Ectodermal cell (in vitro differentiated cells): ENCODE data around the gene C1orf226.

Source experiments
- H3K27ac ChIP-seq: 2 replicates; pipeline ENCODE4 v1.7.0; 2013; ENCODE audit warnings: mild to moderate bottlenecking, low read depth, low read length; ENCODE audit not compliant: insufficient read depth, poor library complexity, severe bottlenecking
- H3K27me3 ChIP-seq: 2 replicates; pipeline ENCODE4 v1.7.0; 2013; ENCODE audit warnings: mild to moderate bottlenecking, low read length; ENCODE audit not compliant: insufficient read depth, control insufficient read depth, poor library complexity, severe bottlenecking
- H3K36me3 ChIP-seq: one replicate; pipeline ENCODE4 v1.7.0; 2013; ENCODE audit warnings: low read length; ENCODE audit not compliant: control insufficient read depth, insufficient read depth
- H3K4me1 ChIP-seq: one replicate; pipeline ENCODE4 v1.7.0; 2013; ENCODE audit warnings: low read length; ENCODE audit not compliant: control insufficient read depth, insufficient read depth
- H3K4me3 ChIP-seq: 2 replicates; pipeline ENCODE4 v1.7.0; 2013; ENCODE audit warnings: low read depth, low read length, control low read depth; ENCODE audit not compliant: insufficient read depth
- H3K9me3 ChIP-seq: 2 replicates; pipeline ENCODE4 v1.7.0; 2013; ENCODE audit warnings: mild to moderate bottlenecking, low read length, moderate library complexity; ENCODE audit not compliant: control insufficient read depth
- WGBS, 2 experiments: methylation state at CpG; one replicate each; pipeline ENCODE4 v1.1.7; 2013; ENCODE audit warnings: missing lambda C conversion rate in 2 of 2; 5-methylcytosine and 5-hydroxymethylcytosine counted together

Gene C1orf226

DNA sequence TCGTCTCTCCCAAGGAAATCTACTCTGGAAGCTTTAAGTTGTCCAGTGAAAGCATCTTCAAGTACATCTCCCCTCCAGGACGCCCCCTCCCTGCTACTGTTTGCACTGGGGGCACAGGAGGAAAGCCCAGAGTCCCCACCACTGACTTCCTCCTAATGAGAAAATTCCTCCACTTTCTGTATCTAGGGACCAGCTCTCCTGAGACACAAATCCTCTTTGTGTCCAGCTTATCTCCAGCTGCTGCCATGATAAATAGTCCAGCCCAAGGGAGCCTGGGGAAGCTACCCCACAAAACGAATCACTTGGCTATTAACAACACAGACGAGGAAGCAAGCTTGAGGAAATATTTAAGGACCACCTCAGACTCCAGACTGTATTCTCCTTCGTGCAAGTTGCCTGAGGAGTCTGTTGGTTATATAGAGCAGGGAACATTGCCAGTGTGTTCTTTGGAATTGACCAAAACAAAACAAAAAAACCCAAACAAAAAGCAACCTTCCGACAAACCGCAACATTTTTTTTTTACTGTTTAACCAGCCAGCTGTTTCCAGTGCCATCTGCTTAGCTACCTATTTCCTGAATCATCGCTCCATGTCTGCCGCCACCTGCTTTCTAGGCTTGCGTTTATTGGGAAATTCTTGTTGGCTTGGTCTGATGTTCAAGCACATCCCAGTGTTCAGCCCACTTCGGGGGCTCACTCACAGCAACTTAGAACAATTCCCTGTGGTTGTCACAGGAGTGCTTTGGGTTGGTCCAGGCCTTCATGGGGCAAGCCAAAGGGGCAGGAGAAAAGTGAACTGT, 7.7 kb downstream of the C1orf226 start:
- Histone ChIP-seq H3K36me3 (no peaks in the 10 kb centered on the region), H3K4me1 (peaks cover 44% of the 10 kb centered on the region), H3K27ac (peak overlapping the region; percentile 81), H3K27me3 (no peaks in the 10 kb centered on the region), H3K4me3 (no peak overlapping the region), H3K9me3 (no peaks in the 10 kb centered on the region)
- 80 to 81% methylated on average over 11 of the region's 11 CpGs for WGBS, 2 experiments

DNA sequence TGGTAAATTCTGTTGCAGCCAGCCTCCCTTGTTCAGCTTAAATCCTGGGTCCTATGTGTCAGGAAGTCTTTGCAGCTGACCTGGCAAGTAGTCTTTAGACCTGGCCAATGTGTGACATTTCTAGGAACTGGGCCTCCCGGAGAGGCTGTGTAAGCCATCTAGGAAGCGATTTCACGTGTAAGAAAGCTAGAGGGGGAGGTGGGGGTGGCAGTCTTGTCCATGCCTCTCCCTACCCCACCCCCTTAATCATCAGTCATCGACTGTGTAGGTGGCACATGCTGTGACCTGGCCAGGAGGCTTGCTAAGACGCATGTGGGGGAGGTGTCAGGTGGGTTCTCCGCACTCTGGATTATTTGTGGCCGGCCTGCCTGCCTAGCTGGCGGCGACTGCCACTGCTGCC, 8.4 kb downstream of the C1orf226 start:
- no peak overlapping the region for H3K27ac ChIP-seq

DNA sequence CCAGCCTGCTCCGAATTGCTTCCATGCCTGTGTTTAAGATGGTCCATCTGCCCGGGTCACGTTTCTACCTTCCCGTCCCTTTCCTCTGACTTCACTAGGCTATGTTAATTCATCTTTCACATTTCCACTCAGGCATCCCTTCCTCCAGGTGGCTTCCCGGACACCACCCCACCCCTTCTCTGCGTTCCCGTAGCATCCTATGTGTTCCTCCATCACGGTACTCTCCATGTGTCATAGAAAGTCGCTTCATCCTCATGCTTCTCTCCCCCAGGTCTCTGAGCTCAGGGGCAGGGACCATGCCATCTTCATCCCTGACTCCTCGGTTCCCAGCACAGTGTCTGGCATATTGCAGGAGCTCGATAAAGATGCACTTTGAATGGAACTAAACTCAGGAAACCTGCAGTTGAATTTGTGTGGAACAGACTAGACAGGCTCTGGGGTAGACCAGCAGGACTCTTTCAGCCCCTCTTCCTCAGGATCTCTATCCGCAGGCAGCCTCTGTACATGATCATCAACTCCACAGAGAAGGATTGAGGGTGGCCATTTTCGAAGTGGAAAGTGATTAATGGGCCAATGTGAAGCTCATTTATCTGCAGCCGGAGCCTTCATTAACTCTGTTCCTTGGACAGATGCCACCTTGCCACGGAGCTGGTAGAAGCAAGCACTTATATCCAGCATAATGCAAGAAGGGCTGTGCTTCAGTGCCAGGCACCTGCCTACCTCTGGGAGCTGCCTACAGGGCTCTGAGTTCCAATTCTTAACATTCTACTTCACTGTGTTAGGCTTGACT, 9.1 kb downstream of the C1orf226 start:
- WGBS, 2 experiments, result 86 to 87% methylated on average over 15 of the region's 15 CpGs
- no peaks in the 10 kb centered on the region for H3K36me3 ChIP-seq
- no peaks in the 10 kb centered on the region for H3K27me3 ChIP-seq
- H3K4me1 ChIP-seq, result peaks cover 37% of the 10 kb centered on the region
- no peak overlapping the region for H3K4me3 ChIP-seq
- H3K9me3 ChIP-seq, result no peaks in the 10 kb centered on the region
- no peak overlapping the region for H3K27ac ChIP-seq

More for the DNA sequence above, 8.4 kb downstream of the C1orf226 start:
- Histone ChIP-seq H3K9me3 (no peaks in the 10 kb centered on the region), H3K36me3 (no peaks in the 10 kb centered on the region), H3K27me3 (no peaks in the 10 kb centered on the region), H3K4me1 (peaks cover 37% of the 10 kb centered on the region), H3K4me3 (no peak overlapping the region)
- WGBS, 2 experiments, result 78 to 83% methylated on average over 9 of the region's 9 CpGs

DNA sequence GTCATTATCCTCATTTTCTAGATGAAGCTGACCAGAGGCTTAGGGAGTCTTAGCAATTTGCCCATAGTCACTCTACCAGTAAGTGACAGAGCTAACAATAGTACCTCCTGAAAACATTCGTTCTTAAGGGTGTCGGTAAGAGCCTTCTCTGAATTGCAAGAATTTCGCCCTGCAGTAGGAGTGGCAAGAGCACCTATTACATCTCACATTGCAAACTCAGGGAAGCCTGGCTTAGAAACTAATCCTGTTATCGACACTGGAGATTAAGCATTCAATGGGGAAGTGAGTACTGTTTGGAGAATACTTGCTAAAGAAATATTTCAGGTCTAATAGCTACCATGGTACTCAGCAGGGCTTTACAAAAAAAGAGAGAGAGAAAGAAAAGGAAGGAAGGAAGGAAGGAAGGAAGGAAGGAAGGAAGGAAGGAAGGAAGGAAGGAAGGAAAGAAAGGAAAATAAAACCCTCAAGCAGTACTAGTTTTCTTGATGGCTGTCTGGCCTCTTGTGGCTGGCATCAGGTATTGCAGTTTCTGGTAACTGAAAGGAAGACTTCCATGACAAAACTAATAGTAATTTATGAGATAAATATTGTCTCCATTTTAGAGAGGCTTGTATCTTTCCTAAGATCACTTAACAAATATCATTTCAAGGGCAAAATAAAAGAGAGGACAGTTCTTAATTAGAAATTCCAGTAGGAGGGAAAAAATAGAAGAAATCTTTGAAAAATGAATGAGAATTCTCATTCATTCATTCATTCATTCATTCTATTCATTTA, 10.4 kb downstream of the C1orf226 start:
- Histone ChIP-seq H3K36me3 (no peaks in the 10 kb centered on the region), H3K9me3 (no peaks in the 10 kb centered on the region), H3K4me3 (no peak overlapping the region), H3K27ac (peak overlapping the region; percentile 62), H3K27me3 (no peaks in the 10 kb centered on the region), H3K4me1 (peaks cover 37% of the 10 kb centered on the region)
- 40 to 64% methylated on average over 4 of the region's 4 CpGs for WGBS, 2 experiments

DNA sequence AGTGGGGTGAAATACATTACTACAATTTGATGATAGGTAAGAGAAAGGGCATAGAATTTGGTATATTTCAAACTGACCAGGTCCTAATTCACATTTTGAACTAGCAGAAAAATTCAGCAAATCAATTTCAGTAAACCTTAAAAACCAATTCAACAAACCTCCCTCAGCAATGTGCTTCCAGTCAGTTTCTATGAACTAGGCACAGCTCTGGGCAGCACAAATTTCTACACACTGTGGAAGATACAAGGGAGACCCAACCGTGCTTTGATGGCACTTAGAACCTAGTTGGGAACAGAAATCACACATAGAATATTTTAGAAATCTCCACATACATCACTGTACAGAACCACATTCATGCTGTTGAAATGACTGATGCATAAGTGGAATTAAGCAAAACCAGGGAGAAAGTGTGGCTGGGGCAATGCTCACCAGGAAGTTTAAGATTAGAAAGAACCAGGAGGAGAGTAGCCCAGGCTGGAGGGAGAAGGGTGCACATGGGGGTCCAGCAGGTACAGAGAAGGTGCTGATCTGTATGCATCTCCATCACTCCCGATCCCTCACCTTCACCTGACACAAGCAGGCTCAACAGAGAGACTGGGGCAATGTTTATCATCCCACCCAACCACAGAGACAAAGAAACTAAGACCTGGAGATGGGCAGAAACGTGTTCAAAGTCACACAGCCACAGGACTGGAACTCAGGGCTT, 14.8 kb downstream of the C1orf226 start:
- H3K27me3 ChIP-seq, result no peaks in the 10 kb centered on the region
- H3K4me3 ChIP-seq, result no peak overlapping the region
- peaks cover 11% of the 10 kb centered on the region for H3K4me1 ChIP-seq
- no peak overlapping the region for H3K27ac ChIP-seq
- 86 to 94% methylated on average over 3 of the region's 3 CpGs for WGBS, 2 experiments
- H3K36me3 ChIP-seq, result no peaks in the 10 kb centered on the region
- no peaks in the 10 kb centered on the region for H3K9me3 ChIP-seq

DNA sequence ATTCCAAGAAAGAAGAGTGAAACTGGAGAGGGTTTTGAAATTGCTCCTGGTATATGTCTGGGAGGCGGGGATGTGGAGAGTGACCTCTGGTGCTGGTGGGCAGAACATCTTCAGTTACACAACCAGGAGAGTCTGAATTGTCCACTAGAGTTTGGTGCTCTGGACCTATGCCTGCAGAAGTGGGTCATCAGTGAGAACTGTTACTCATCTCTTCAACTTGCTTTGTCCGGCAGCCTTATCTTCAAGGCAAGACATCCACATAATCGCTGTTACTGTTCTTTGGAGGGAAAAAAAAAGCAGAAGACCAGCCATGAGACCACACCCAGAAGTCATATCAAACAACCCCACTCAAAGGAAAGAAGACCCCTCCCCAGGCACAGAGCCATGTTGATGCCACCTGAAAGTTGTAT, 15.5 kb downstream of the C1orf226 start:
- Histone ChIP-seq H3K4me1 (peaks cover 11% of the 10 kb centered on the region), H3K4me3 (no peak overlapping the region), H3K36me3 (no peaks in the 10 kb centered on the region), H3K27ac (no peak overlapping the region), H3K27me3 (no peaks in the 10 kb centered on the region), H3K9me3 (no peaks in the 10 kb centered on the region)
- WGBS, 2 experiments, result 94 to 99% methylated on average over 3 of the region's 3 CpGs

DNA sequence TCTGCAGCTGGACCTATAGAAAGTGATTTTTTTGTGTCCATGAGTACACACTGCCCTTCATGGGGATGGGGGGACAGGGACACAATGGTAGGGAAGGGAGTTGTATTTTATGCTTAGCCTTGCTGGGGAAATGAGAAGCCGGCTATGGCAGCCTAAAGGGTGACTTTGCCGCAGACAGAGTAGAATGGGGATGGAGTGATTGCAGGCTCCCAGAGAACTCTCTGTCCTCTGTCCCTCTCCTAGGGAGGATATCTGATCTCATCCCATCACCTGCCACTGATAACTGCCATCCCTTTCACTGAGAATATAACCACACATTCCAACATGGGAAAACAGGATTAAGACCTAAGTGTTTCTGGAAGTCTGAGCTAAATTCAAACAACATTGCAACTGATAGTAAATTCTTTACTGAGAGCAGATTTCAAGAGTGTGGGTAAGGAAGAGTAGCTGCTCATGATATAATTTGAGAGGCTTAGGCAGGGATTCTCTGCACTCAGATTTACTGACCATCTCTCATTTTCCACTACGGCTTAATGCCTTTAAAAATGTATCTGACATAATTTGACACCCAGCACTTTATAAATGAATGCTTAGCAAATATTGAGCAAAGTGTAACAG, 16.5 kb downstream of the C1orf226 start:
- WGBS, 2 experiments, result 65 to 84% methylated on average over 2 to 3 of the region's 3 CpGs
- Histone ChIP-seq H3K27me3 (no peaks in the 10 kb centered on the region), H3K4me1 (peaks cover 11% of the 10 kb centered on the region), H3K4me3 (no peak overlapping the region), H3K36me3 (no peaks in the 10 kb centered on the region), H3K27ac (no peak overlapping the region), H3K9me3 (no peaks in the 10 kb centered on the region)

DNA sequence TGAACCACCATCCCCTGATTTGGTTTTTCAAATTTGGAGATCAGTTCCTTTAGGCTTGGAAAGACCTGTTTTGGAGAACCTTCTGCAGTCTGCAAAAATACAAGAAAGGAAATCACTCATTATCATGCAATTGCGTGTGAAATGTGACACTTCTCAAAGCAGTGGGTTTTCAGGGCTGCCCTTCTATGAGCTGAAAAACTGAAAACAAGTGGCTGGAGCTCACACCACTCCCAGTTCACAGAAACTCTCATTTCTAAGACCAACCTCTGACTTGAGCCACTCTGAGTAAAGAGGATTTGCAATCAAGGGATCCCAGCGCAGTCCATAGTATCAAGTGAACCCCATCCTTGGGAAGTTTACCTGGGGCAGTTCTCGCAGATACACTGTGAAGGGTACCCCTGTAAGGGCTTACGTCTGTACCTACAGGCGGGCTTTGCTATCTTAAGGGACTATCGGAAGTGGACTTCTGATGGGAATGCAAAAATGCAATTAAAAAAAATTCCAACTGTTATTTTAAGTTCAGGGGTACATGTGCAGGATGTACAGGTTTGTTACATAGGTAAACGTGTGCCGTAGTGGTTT, 17.6 kb downstream of the C1orf226 start:
- 76 to 82% methylated on average over 8 of the region's 8 CpGs for WGBS, 2 experiments

DNA sequence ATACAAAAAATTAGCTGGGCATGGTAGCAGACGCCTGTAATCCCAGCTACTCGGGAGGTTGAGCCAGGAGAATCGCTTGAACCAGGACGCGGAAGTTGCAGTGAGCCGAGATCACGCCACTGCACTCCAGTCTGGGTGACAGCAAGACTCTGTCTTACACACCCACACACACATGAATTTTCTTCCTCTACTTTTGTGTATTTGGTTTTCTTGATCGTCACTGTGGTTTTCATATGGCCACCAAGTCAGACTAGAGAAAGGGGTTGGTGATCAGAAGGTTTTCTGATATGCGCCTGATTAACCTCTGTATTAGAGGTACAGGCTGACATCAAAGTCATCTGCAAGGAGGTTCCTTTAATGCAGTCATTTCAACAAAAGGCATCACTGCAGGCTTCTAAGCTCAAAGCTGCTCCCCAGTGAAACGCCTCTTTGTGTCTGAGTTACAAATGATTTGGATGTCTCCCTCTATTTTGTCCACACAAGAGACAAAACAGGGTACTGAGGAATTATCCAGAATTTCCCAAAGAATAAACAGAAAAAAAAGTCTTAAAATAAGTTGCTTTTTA, 19.3 kb downstream of the C1orf226 start:
- Histone ChIP-seq H3K27me3 (no peaks in the 10 kb centered on the region), H3K9me3 (no peaks in the 10 kb centered on the region), H3K36me3 (no peaks in the 10 kb centered on the region), H3K4me3 (no peak overlapping the region), H3K27ac (no peak overlapping the region), H3K4me1 (peaks cover 11% of the 10 kb centered on the region)
- WGBS, 2 experiments, result 83% methylated on average over 10 of the region's 10 CpGs

More for the DNA sequence above, 17.6 kb downstream of the C1orf226 start:
- H3K4me1 ChIP-seq, result peaks cover 11% of the 10 kb centered on the region
- no peaks in the 10 kb centered on the region for H3K27me3 ChIP-seq
- H3K4me3 ChIP-seq, result no peak overlapping the region
- no peaks in the 10 kb centered on the region for H3K9me3 ChIP-seq
- no peak overlapping the region for H3K27ac ChIP-seq
- H3K36me3 ChIP-seq, result no peaks in the 10 kb centered on the region
